Hepatocyte (in vitro differentiated cells): ENCODE results near the gene FAR2. TPM values are rescaled to one million over a fixed set of nuclear protein-coding genes. Genes with fewer than 3 reads are reported as not detected.
"Not testable (repeated sequence)": the region's sequence is repeated elsewhere in the genome, so short reads cannot be mapped to it uniquely, and the experiment has no call there.

Experiments used
- DNase-seq: peaks from one replicate; pipeline ENCODE4 v3.0.0-alpha.2; 2016; ENCODE audit warnings: low spot score
- H2AFZ ChIP-seq: fragments of 200-600 bp; sonication (generic); 2 replicates; pipeline ENCODE4 v1.6.0; 2016; ENCODE audit warnings: antibody characterized with exemption, mild to moderate bottlenecking
- H3K27ac ChIP-seq: fragments of 200-600 bp; sonication (generic); 2 replicates; pipeline ENCODE4 v1.5.1; 2016; ENCODE audit warnings: mild to moderate bottlenecking
- H3K27me3 ChIP-seq: fragments of 200-600 bp; sonication (generic); 2 replicates; pipeline ENCODE4 v1.6.1; 2016
- H3K36me3 ChIP-seq: fragments of 200-600 bp; sonication (generic); replicated peaks from 2 replicates; pipeline ENCODE4 v1.5.1; 2016; ENCODE audit warnings: low read depth; ENCODE audit not compliant: insufficient read depth
- H3K4me1 ChIP-seq: fragments of 200-600 bp; sonication (generic); 2 replicates; pipeline ENCODE4 v1.5.1; 2016; ENCODE audit warnings: mild to moderate bottlenecking, moderate library complexity; ENCODE audit not compliant: insufficient read depth
- H3K4me2 ChIP-seq: fragments of 200-600 bp; sonication (generic); 2 replicates; pipeline ENCODE4 v1.6.0; 2016
- H3K4me3 ChIP-seq: fragments of 200-600 bp; sonication (generic); 2 replicates; pipeline ENCODE4 v1.5.1; 2016; ENCODE audit warnings: mild to moderate bottlenecking
- H3K79me2 ChIP-seq: fragments of 200-600 bp; sonication (generic); 2 replicates; pipeline ENCODE4 v1.6.0; 2017; ENCODE audit warnings: mild to moderate bottlenecking
- H3K9me2 ChIP-seq: fragments of 200-600 bp; sonication (generic); replicated peaks from 2 replicates; pipeline ENCODE4 v1.6.0; 2017; ENCODE audit warnings: mild to moderate bottlenecking; ENCODE audit not compliant: insufficient read depth
- H3K9me3 ChIP-seq: fragments of 200-600 bp; sonication (generic); 2 replicates; pipeline ENCODE4 v1.5.1; 2016; ENCODE audit warnings: low read depth, mild to moderate bottlenecking
- H4K20me1 ChIP-seq: fragments of 200-600 bp; sonication (generic); 2 replicates; pipeline ENCODE4 v1.6.0; 2016; ENCODE audit warnings: mild to moderate bottlenecking; ENCODE audit not compliant: insufficient read depth, poor library complexity, severe bottlenecking
- EZH2 ChIP-seq: fragments of 200-600 bp; sonication (generic); IDR thresholded peaks from 2 replicates; pipeline ENCODE4 v1.6.1; 2016; ENCODE audit warnings: antibody characterized with exemption, mild to moderate bottlenecking, borderline replicate concordance
- EZH2phosphoT487 ChIP-seq: fragments of 200-600 bp; sonication (generic); IDR thresholded peaks from one replicate; pipeline ENCODE4 v1.6.1; 2018; ENCODE audit warnings: antibody characterized with exemption, mild to moderate bottlenecking, low read depth, moderate library complexity; ENCODE audit not compliant: unreplicated experiment, severe bottlenecking
- WGBS: methylation state at CpG from one replicate; pipeline ENCODE4 v1.1.6; 2016; ENCODE audit warnings: low lambda C conversion rate; ENCODE audit errors: missing lambda C conversion rate; 5-methylcytosine and 5-hydroxymethylcytosine counted together
- polyA plus RNA-seq: library from polyadenylated mRNA; unstranded; fragments of >200 nt; fragmentation: Nextera tagmentation; extraction: Ambion mirVana; gene quantifications from 2 replicates; pipeline ENCODE4 v1.2.1, GENCODE V29; 2016
- total RNA-seq: library from RNA; depleted of rRNA; stranded (reverse); fragments of >200 nt; gene quantifications from 2 replicates; pipeline ENCODE4 v1.2.3, GENCODE V29; 2014
- TF ChIP-seq, protein P1 (sequence below): fragments of 200-600 bp; sonication (generic); IDR thresholded peaks from 2 replicates; pipeline ENCODE4 v1.5.1; 2016; ENCODE audit warnings: antibody characterized with exemption, mild to moderate bottlenecking; ENCODE audit not compliant: poor library complexity

The FAR2 gene
- total and polyA plus RNA-seq, 2 experiments from 2014 or later, result 2.4 to 5.2 TPM

GRCh38 chr12:29288031-29288430 lies 139.0 kb downstream of the FAR2 start:
- Histone ChIP-seq H3K9me3 (no peaks in the 10 kb centered on the region), H3K36me3 (no peaks in the 10 kb centered on the region), H3K4me3 (no peak overlapping the region), H3K4me2 (no peak overlapping the region), H4K20me1 (no peaks in the 10 kb centered on the region), H3K27ac (no peak overlapping the region), H3K79me2 (no peaks in the 10 kb centered on the region), H3K4me1 (no peaks in the 10 kb centered on the region), H2AFZ (peak overlapping the region; percentile 24), H3K27me3 (no peaks in the 10 kb centered on the region), H3K9me2 (no peaks in the 10 kb centered on the region)
- no peak for DNase-seq
- TF ChIP-seq, protein P1, sequence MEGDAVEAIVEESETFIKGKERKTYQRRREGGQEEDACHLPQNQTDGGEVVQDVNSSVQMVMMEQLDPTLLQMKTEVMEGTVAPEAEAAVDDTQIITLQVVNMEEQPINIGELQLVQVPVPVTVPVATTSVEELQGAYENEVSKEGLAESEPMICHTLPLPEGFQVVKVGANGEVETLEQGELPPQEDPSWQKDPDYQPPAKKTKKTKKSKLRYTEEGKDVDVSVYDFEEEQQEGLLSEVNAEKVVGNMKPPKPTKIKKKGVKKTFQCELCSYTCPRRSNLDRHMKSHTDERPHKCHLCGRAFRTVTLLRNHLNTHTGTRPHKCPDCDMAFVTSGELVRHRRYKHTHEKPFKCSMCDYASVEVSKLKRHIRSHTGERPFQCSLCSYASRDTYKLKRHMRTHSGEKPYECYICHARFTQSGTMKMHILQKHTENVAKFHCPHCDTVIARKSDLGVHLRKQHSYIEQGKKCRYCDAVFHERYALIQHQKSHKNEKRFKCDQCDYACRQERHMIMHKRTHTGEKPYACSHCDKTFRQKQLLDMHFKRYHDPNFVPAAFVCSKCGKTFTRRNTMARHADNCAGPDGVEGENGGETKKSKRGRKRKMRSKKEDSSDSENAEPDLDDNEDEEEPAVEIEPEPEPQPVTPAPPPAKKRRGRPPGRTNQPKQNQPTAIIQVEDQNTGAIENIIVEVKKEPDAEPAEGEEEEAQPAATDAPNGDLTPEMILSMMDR, result no peak

DNA sequence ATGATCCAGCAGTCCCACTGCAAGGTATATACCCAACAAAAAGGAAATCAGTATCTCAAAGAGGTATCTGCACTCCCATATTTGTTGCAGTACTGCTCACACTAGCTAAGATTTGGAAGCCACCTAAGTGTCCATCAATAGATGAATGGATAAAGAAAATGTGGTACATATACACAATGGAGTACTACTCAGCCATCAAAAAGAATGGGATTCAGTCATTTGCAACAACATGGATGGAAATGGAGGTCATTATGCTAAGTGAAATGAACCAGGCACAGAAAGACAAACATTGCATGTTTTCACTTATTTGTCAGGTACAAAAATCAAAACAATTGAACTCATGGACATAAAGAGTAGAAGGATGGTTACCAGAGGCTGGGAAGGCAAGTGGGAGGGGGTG lies 141.4 kb downstream of the FAR2 start:
- not testable (repeated sequence) for H4K20me1 ChIP-seq, H2AFZ ChIP-seq, H3K79me2 ChIP-seq, H3K4me1 ChIP-seq, H3K9me3 ChIP-seq, H3K4me3 ChIP-seq, H3K27me3 ChIP-seq, H3K9me2 ChIP-seq, DNase-seq, H3K27ac ChIP-seq, H3K36me3 ChIP-seq, H3K4me2 ChIP-seq

GRCh38 chr12:29291226-29291625 lies 142.1 kb downstream of the FAR2 start:
- H4K20me1 ChIP-seq, result no peaks in the 10 kb centered on the region
- DNase-seq, result no peak
- WGBS, result 95% methylated on average over 3 of the region's 3 CpGs
- H2AFZ ChIP-seq, result no peak overlapping the region
- TF ChIP-seq EZH2phosphoT487, result no peak
- TF ChIP-seq, protein P1, result no peak
- no peak for TF ChIP-seq EZH2
- no peaks in the 10 kb centered on the region for H3K79me2 ChIP-seq
- H3K4me1 ChIP-seq, result no peaks in the 10 kb centered on the region
- H3K9me3 ChIP-seq, result no peaks in the 10 kb centered on the region
- H3K4me3 ChIP-seq, result no peak overlapping the region
- no peak overlapping the region for H3K27ac ChIP-seq
- H3K9me2 ChIP-seq, result no peaks in the 10 kb centered on the region
- no peaks in the 10 kb centered on the region for H3K36me3 ChIP-seq
- no peaks in the 10 kb centered on the region for H3K27me3 ChIP-seq
- no peak overlapping the region for H3K4me2 ChIP-seq

- 88% methylated on average over 2 of the region's 2 CpGs for WGBS
- Histone ChIP-seq H3K4me2 (no peak overlapping the region), H3K9me2 (no peaks in the 10 kb centered on the region), H3K36me3 (no peaks in the 10 kb centered on the region), H3K79me2 (no peaks in the 10 kb centered on the region), H4K20me1 (no peaks in the 10 kb centered on the region), H3K4me1 (no peaks in the 10 kb centered on the region), H3K27ac (no peak overlapping the region), H3K27me3 (no peaks in the 10 kb centered on the region), H3K4me3 (no peak overlapping the region), H2AFZ (no peak overlapping the region), H3K9me3 (no peaks in the 10 kb centered on the region)
- DNase-seq, result no peak
- TF ChIP-seq EZH2, result no peak
- TF ChIP-seq, protein P1, result no peak
- no peak for TF ChIP-seq EZH2phosphoT487
These were observed 150.6 kb downstream of the FAR2 start for GRCh38 chr12:29299633-29300032.
